B cell (primary cell): Measurements from ENCODE around the gene C19orf44. TPM values are rescaled to one million over a fixed set of nuclear protein-coding genes. Genes with fewer than 3 reads are reported as not detected.

Experiments
- ATAC-seq: fragments of 200-7000 bp; cut with Tn5 transposase; one replicate; pipeline ENCODE4 v1.10.0; 2021; ENCODE audit warnings: low read depth, mild to moderate bottlenecking, moderate number of reproducible peaks, moderate library complexity
- CTCF ChIA-PET: fragments of 350-600 bp; sonication (Branson Sonifier 250); formaldehyde crosslinking; loops from one replicate; lab custom pipeline; 2021; ENCODE audit warnings: antibody characterized with exemption, inconsistent platforms; lab: Charles Lee
- POLR2A ChIA-PET: fragments of 350-600 bp; sonication (Branson Sonifier 250); formaldehyde crosslinking; loops from one replicate; lab custom pipeline; 2021; ENCODE audit warnings: antibody characterized with exemption; lab: Charles Lee
- DNase-seq: peaks from one replicate; pipeline ENCODE4 v3.0.0; 2013
- H2AFZ ChIP-seq: 2 replicates; pipeline ENCODE4 v1.6.1; 2012; ENCODE audit warnings: mild to moderate bottlenecking, low read depth, low read length; ENCODE audit not compliant: insufficient read depth, poor library complexity, severe bottlenecking
- H3K27ac ChIP-seq, 2 donors: 1 replicate in 1 of 2; 2 replicates in 1 of 2; pipeline ENCODE4 v1.5.1; 2012 to 2013; ENCODE audit warnings: low read length in 2 of 2, mild to moderate bottlenecking in 2 of 2, moderate library complexity in 1 of 2
- H3K27me3 ChIP-seq, 4 experiments: fragments of 200-600 bp in 1 of 4; sonication (generic) in 1 of 4; replicated peaks in 1 of 4; 1 replicate in 2 of 4; 2 replicates in 2 of 4; pipeline versions ENCODE4 v1.6.1 to v1.7.0; 2013 to 2016; ENCODE audit warnings: low read length in 3 of 4, mild to moderate bottlenecking in 2 of 4, mixed read lengths in 1 of 4, moderate library complexity in 1 of 4; ENCODE audit not compliant: insufficient read depth in 4 of 4, control insufficient read depth in 3 of 4; ENCODE audit errors: control extremely low read depth in 1 of 4
- H3K36me3 ChIP-seq, 2 experiments: replicated peaks in 1 of 2; 1 replicate in 1 of 2; 2 replicates in 1 of 2; pipeline versions ENCODE4 v1.6.1 to v1.7.1; 2013; ENCODE audit warnings: low read length in 1 of 2; ENCODE audit not compliant: insufficient read depth in 2 of 2, control insufficient read depth in 1 of 2; ENCODE audit errors: control extremely low read depth in 1 of 2, extremely low read depth in 1 of 2
- H3K4me1 ChIP-seq, 2 donors: fragments of 200-600 bp in 1 of 2; sonication (generic) in 1 of 2; 1 replicate in 1 of 2; 2 replicates in 1 of 2; pipeline versions ENCODE4 v1.5.1 to v1.6.1; 2013 to 2017; ENCODE audit warnings: low read length in 2 of 2; ENCODE audit not compliant: control insufficient read depth in 2 of 2, insufficient read depth in 2 of 2
- H3K4me2 ChIP-seq: replicated peaks from 2 replicates; pipeline ENCODE3; 2012; ENCODE audit warnings: mild to moderate bottlenecking, low read depth, low read length; ENCODE audit not compliant: poor library complexity, severe bottlenecking
- H3K4me3 ChIP-seq, 5 experiments: fragments of 200-600 bp in 1 of 5; sonication (generic) in 1 of 5; 1 replicate in 3 of 5; 2 replicates in 2 of 5; pipeline versions ENCODE4 v1.5.1 to v1.7.0; 2011 to 2016; ENCODE audit warnings: low read length in 4 of 5, mild to moderate bottlenecking in 4 of 5, low read depth in 2 of 5, control low read depth in 1 of 5, moderate library complexity in 1 of 5; ENCODE audit not compliant: insufficient read depth in 1 of 5; ENCODE audit errors: control extremely low read depth in 1 of 5, extremely low read depth in 1 of 5
- H3K79me2 ChIP-seq: fragments of 200-600 bp; sonication (generic); one replicate; pipeline ENCODE4 v1.6.0; 2016; ENCODE audit warnings: low read length; ENCODE audit not compliant: control insufficient read depth, insufficient read depth
- H3K9ac ChIP-seq: fragments of 200-600 bp; sonication (generic); 2 replicates; pipeline ENCODE4 v1.6.1; 2017; ENCODE audit warnings: mild to moderate bottlenecking, low read length, moderate library complexity
- H3K9me3 ChIP-seq, 3 donors: one replicate each; pipeline versions ENCODE4 v1.6.1 to v1.7.1; 2013; ENCODE audit warnings: low read length in 2 of 3; ENCODE audit not compliant: control insufficient read depth in 2 of 3, insufficient read depth in 1 of 3; ENCODE audit errors: control extremely low read depth in 1 of 3
- H4K20me1 ChIP-seq: 2 replicates; pipeline ENCODE4 v1.6.0; 2012; ENCODE audit warnings: mild to moderate bottlenecking, low read length; ENCODE audit not compliant: insufficient read depth, control insufficient read depth, poor library complexity, severe bottlenecking
- H3K27ac Mint-ChIP-seq: one replicate; pipeline ENCODE4 v1.8.0; 2021; ENCODE audit warnings: mixed read lengths
- H3K27me3 Mint-ChIP-seq: one replicate; pipeline ENCODE4 v1.8.0; 2021; ENCODE audit warnings: mixed read lengths
- H3K4me1 Mint-ChIP-seq: one replicate; pipeline ENCODE4 v1.8.0; 2021; ENCODE audit warnings: mixed read lengths
- H3K4me3 Mint-ChIP-seq: one replicate; pipeline ENCODE4 v1.8.0; 2021; ENCODE audit warnings: mixed read lengths
- H3K9me3 Mint-ChIP-seq: one replicate; pipeline ENCODE4 v1.8.0; 2022; ENCODE audit warnings: mixed read lengths; ENCODE audit not compliant: insufficient read depth
- EZH2 ChIP-seq: IDR thresholded peaks from 2 replicates; pipeline ENCODE4 v1.6.1; 2012; ENCODE audit warnings: borderline replicate concordance, low read depth, mild to moderate bottlenecking, moderate library complexity, low read length; ENCODE audit not compliant: insufficient read depth, poor library complexity, severe bottlenecking
- WGBS: methylation state at CpG from one replicate; pipeline ENCODE4 v1.1.5; 2013; ENCODE audit warnings: missing lambda C conversion rate; ENCODE audit not compliant: insufficient coverage; 5-methylcytosine and 5-hydroxymethylcytosine counted together
- intact Hi-C: fragments of 100-400 bp; cut with micrococcal nuclease; formaldehyde crosslinking; loops from one replicate; pipeline ENCODE4 v1.10.0; 2022
- polyA plus RNA-seq: library from polyadenylated mRNA; depleted of rRNA; stranded (reverse); fragments of >200 nt; gene quantifications from 2 replicates; pipeline ENCODE4 v1.2.3, GENCODE V29; 2012
- total RNA-seq, 2 donors: library from RNA; stranded (reverse); fragments of 120-200 nt in 1 of 2; gene quantifications; 1 replicate in 1 of 2; 2 replicates in 1 of 2; pipeline versions ENCODE4 v1.2.3 to v1.2.4, GENCODE V29; 2013 to 2022
- TF ChIP-seq, protein P1 (sequence below): fragments of 200-600 bp; IDR thresholded peaks from one replicate; pipeline ENCODE4 v1.8.0; 2022; ENCODE audit warnings: antibody characterized with exemption, mild to moderate bottlenecking

The C19orf44 gene
- total and polyA plus RNA-seq, 2 donors (not counting 1 experiment from before 2014, with no cell fraction given) = 4.9 to 8.4 TPM

DNA sequence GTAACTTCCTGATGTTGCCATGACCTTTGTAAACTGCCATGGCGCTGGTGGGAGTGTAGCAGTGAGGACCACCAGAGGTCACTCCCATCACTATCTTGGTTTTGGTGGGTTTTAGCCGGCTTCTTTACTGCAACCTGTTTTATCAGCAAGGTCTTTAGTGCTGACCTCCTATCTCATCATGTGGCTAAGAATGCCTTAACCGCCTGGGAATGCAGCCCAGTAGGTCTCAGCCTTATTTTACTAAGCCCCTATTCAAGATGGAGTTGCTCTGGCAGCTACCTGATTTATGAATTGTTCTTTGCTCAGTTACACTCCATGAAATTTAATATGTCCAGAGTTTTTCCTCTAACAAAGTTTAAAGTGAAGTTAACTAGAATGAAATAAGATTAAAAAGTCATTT is 19.8 kb upstream of the C19orf44 start:
- Histone ChIP-seq H3K4me2 (no peak overlapping the region), H2AFZ (no peak overlapping the region), H3K9me3 (peaks cover 0 to 2% (median 0%) of the 10 kb centered on the region in 3 donors), H3K4me3 (no peak overlapping the region), H4K20me1 (peaks cover under 1% of the 10 kb centered on the region), H3K36me3 (no peaks in the 10 kb centered on the region), H3K4me1 (peaks cover 0 to 6% of the 10 kb centered on the region in 2 donors), H3K79me2 (peaks cover 8% of the 10 kb centered on the region), H3K27me3 (no peaks in the 10 kb centered on the region), H3K27ac (no peak overlapping the region), H3K9ac (no peak overlapping the region)
- DNase-seq (no peak), ATAC-seq (no peak)
- Mint-ChIP-seq H3K27ac (no peak overlapping the region), H3K9me3 (no peaks in the 10 kb centered on the region), H3K27me3 (no peaks in the 10 kb centered on the region), H3K4me3 (no peak overlapping the region), H3K4me1 (no peaks in the 10 kb centered on the region)
- intact Hi-C loops = no loop called here
- POLR2A ChIA-PET = no interaction called here
- CTCF ChIA-PET = no interaction called here
- WGBS = 83% methylated on average over 2 of the region's 3 CpGs
- no peak for TF ChIP-seq EZH2

DNA sequence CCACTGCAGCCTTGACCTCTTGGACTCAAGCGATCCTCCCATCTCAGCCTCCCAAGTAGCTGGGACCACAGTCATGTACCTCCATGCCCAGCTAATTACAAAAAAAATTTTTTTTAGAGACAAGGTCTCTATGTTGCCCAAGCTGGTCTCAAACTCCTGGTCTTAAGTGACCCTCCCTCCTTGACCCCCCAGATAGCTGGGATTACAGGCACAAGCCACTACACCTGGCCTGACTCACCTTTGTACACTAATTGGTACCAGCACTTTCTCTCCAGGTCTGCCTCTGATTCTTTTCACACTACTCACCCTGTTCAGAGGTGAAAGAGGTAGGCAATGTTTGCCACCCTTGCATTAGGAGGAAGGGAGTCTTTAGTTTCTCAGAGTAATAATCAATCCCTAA is 18.9 kb upstream of the C19orf44 start:
- DNase-seq (no peak), ATAC-seq (no peak)
- H3K27me3 Mint-ChIP-seq = no peaks in the 10 kb centered on the region
- H3K4me2 ChIP-seq = no peak overlapping the region
- no peaks in the 10 kb centered on the region for H3K4me1 Mint-ChIP-seq
- no peaks in the 10 kb centered on the region for H3K36me3 ChIP-seq
- no peak overlapping the region for H2AFZ ChIP-seq
- no peak overlapping the region for H3K27ac ChIP-seq
- no peak for TF ChIP-seq EZH2
- TF ChIP-seq, protein P1, sequence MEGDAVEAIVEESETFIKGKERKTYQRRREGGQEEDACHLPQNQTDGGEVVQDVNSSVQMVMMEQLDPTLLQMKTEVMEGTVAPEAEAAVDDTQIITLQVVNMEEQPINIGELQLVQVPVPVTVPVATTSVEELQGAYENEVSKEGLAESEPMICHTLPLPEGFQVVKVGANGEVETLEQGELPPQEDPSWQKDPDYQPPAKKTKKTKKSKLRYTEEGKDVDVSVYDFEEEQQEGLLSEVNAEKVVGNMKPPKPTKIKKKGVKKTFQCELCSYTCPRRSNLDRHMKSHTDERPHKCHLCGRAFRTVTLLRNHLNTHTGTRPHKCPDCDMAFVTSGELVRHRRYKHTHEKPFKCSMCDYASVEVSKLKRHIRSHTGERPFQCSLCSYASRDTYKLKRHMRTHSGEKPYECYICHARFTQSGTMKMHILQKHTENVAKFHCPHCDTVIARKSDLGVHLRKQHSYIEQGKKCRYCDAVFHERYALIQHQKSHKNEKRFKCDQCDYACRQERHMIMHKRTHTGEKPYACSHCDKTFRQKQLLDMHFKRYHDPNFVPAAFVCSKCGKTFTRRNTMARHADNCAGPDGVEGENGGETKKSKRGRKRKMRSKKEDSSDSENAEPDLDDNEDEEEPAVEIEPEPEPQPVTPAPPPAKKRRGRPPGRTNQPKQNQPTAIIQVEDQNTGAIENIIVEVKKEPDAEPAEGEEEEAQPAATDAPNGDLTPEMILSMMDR = no peak
- no peaks in the 10 kb centered on the region for H3K27me3 ChIP-seq
- no peaks in the 10 kb centered on the region for H3K9me3 Mint-ChIP-seq
- ChIA-PET POLR2A (no interaction called here), CTCF (no interaction called here)
- no peak overlapping the region for H3K27ac Mint-ChIP-seq
- peaks cover 2% of the 10 kb centered on the region for H3K79me2 ChIP-seq
- WGBS = 100% methylated on average over 1 of the region's 1 CpG
- H3K9me3 ChIP-seq = peaks cover 0 to 2% (median 0%) of the 10 kb centered on the region in 3 donors
- peaks cover 0 to 3% of the 10 kb centered on the region in 2 donors for H3K4me1 ChIP-seq
- intact Hi-C loops = no loop called here
- H3K4me3 ChIP-seq = no peak overlapping the region
- H4K20me1 ChIP-seq = no peaks in the 10 kb centered on the region
- H3K9ac ChIP-seq = no peak overlapping the region
- no peak overlapping the region for H3K4me3 Mint-ChIP-seq
